ENCODE results near the gene KIN.
"Not testable (repeated sequence)": the region's sequence is repeated elsewhere in the genome, so short reads cannot be mapped to it uniquely, and the experiment has no call there.

Gene KIN

DNA sequence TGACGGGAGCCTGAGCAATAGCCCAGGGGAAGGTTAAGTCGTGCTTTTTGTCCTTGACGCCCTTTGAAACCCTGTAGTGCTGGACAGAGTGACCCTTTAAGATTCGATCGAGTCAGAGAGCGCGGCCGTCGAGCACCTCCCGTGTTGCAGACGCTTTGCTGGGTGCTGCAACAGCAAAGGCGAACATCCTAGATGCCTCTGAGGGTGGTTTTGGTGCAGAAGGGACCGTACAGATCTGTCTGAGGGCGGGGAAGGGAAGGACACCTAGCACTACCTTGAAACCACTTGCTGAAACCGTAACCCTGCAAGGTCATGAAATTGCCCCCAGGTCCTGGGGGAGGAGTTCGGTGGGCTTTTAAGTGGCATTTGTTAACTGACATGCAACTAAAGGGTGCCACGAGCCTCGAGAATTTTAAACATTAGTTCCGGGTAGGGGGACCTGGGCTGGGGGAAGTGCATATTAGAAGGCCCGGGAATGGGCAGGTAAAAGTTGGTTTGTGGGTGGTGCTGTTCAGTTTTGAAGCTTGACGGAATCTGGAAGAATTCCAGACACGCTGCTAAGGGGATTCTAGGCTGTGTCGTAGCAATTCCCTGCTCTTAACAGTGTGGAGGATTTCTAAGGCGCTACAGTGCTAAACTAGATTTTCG lies 970 bp upstream of the KIN start:
- Histone ChIP-seq H3K9me3 (ENCODE audit: control insufficient read depth, insufficient read depth, low read length) (no peaks in the 10 kb centered on the region), H3K9me2 (replicated peaks; ENCODE audit: control insufficient read depth, low read length) (no peaks in the 10 kb centered on the region), H3K4me3 (ENCODE audit: low read length) (peak overlapping the region; percentile 87), H4K20me1 (ENCODE audit: control insufficient read depth, insufficient read depth, low read depth, low read length) (peaks cover 21% of the 10 kb centered on the region), H3K27ac (ENCODE audit: low read depth, low read length) (peak overlapping the region; percentile 46), H3K27me3 (ENCODE audit: control insufficient read depth, low read length) (no peaks in the 10 kb centered on the region), H3F3A (ENCODE audit: control insufficient read depth, insufficient read depth) (no peaks in the 10 kb centered on the region), H3K79me2 (ENCODE audit: control insufficient read depth, low read length) (peaks cover 98% of the 10 kb centered on the region), H3K4me2 (ENCODE audit: low read length) (peak overlapping the region; percentile 60), H3K4me1 (ENCODE audit: control insufficient read depth, low read length) (peaks cover 25% of the 10 kb centered on the region), H3K36me3 (ENCODE audit: control insufficient read depth, low read length) (peaks cover 43% of the 10 kb centered on the region)
- TF ChIP-seq, protein P1, sequence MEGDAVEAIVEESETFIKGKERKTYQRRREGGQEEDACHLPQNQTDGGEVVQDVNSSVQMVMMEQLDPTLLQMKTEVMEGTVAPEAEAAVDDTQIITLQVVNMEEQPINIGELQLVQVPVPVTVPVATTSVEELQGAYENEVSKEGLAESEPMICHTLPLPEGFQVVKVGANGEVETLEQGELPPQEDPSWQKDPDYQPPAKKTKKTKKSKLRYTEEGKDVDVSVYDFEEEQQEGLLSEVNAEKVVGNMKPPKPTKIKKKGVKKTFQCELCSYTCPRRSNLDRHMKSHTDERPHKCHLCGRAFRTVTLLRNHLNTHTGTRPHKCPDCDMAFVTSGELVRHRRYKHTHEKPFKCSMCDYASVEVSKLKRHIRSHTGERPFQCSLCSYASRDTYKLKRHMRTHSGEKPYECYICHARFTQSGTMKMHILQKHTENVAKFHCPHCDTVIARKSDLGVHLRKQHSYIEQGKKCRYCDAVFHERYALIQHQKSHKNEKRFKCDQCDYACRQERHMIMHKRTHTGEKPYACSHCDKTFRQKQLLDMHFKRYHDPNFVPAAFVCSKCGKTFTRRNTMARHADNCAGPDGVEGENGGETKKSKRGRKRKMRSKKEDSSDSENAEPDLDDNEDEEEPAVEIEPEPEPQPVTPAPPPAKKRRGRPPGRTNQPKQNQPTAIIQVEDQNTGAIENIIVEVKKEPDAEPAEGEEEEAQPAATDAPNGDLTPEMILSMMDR (IDR thresholded peaks at IDR 0.05; ENCODE audit: low read depth, low read length, poor library complexity, severe bottlenecking) = no peak
- TF ChIP-seq EZH2phosphoT487 (IDR thresholded peaks at IDR 0.05; ENCODE audit: borderline replicate concordance, low read length) = no peak

DNA sequence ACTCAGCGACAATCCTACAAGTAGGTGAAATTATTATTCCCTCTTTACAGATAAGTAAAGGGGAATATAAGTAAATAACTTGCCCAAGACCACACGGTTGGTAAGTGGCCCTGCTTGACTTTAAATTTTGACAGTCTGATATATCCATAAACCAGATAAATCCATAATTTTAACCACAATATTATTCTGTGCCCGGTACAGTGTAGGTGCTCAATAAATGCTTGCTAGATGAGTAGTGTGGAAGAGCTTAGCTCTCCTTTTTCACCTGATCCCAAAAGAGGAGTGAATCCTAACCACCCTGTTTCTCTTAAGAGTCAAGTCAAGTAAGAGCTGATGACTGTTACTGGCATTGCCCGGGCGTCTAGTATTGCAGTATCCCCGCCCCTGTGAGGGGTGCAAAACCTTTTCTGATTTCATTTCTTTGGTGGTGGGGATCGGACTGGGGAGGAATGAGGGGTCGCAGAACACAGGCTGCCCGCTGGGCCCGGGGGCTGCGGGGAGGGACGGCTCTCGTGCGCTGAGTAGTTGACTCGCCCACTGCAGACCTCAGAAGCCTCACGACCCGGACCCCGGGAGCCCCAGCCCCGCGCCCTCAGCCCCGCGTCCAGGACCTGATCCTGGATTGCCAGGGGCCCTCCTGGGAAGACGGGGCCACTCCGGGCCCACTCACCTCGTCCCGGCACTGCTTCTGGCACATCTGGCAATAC lies 490 bp downstream of the KIN start:
- Histone ChIP-seq H3K4me1 (ENCODE audit: control insufficient read depth, low read length) (peaks cover 25% of the 10 kb centered on the region), H4K20me1 (ENCODE audit: control insufficient read depth, insufficient read depth, low read depth, low read length) (peaks cover 18% of the 10 kb centered on the region; the same call in 1 of the 2 replicates), H3F3A (ENCODE audit: control insufficient read depth, insufficient read depth) (no peaks in the 10 kb centered on the region), H3K27ac (ENCODE audit: low read depth, low read length) (no peak overlapping the region), H3K36me3 (ENCODE audit: control insufficient read depth, low read length) (peaks cover 36% of the 10 kb centered on the region), H3K9me3 (ENCODE audit: control insufficient read depth, insufficient read depth, low read length) (no peaks in the 10 kb centered on the region), H3K4me3 (ENCODE audit: low read length) (peak overlapping the region; percentile 87), H3K4me2 (ENCODE audit: low read length) (peak overlapping the region; percentile 61), H3K9me2 (replicated peaks; ENCODE audit: control insufficient read depth, low read length) (no peaks in the 10 kb centered on the region), H3K27me3 (ENCODE audit: control insufficient read depth, low read length) (no peaks in the 10 kb centered on the region), H3K79me2 (ENCODE audit: control insufficient read depth, low read length) (peaks cover 95% of the 10 kb centered on the region)
- TF ChIP-seq EZH2phosphoT487 (IDR thresholded peaks at IDR 0.05; ENCODE audit: borderline replicate concordance, low read length) = no peak
- TF ChIP-seq, protein P1 (IDR thresholded peaks at IDR 0.05; ENCODE audit: low read depth, low read length, poor library complexity, severe bottlenecking) = no peak

DNA sequence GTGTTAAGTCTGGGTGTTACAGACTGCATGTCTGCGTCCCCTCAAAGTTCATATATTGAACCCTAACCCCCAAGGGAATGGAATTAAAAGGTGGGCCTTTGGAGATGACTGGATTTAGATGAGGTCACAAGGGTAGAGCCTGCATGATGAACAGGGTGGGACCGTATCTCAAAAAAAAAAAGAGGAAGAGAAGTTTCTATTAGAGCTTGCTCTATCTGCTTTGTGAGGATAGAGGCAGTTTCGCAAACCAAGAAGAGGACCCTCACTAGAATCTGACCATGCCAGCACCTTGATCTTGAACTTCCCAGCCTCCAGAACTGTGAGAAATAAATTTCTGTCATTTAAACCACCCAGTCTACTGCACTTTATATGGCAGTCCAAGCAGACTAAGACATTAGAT lies 1.4 kb downstream of the KIN start:
- Histone ChIP-seq H3K9me2 (replicated peaks; ENCODE audit: control insufficient read depth, low read length) (no peaks in the 10 kb centered on the region), H3K4me1 (ENCODE audit: control insufficient read depth, low read length) (peaks cover 25% of the 10 kb centered on the region), H3K27ac (ENCODE audit: low read depth, low read length) (no peak overlapping the region), H3K9me3 (ENCODE audit: control insufficient read depth, insufficient read depth, low read length) (no peaks in the 10 kb centered on the region), H3K27me3 (ENCODE audit: control insufficient read depth, low read length) (no peaks in the 10 kb centered on the region), H3K4me2 (ENCODE audit: low read length) (peak overlapping the region; percentile 61), H3F3A (ENCODE audit: control insufficient read depth, insufficient read depth) (no peaks in the 10 kb centered on the region), H3K4me3 (ENCODE audit: low read length) (peak overlapping the region; percentile 87), H3K79me2 (ENCODE audit: control insufficient read depth, low read length) (peaks cover 86% of the 10 kb centered on the region), H4K20me1 (ENCODE audit: control insufficient read depth, insufficient read depth, low read depth, low read length) (peaks cover 18% of the 10 kb centered on the region; the same call in 1 of the 2 replicates), H3K36me3 (ENCODE audit: control insufficient read depth, low read length) (peaks cover 27% of the 10 kb centered on the region)
- no peak for TF ChIP-seq EZH2phosphoT487 (IDR thresholded peaks at IDR 0.05; ENCODE audit: borderline replicate concordance, low read length)
- TF ChIP-seq, protein P1 (IDR thresholded peaks at IDR 0.05; ENCODE audit: low read depth, low read length, poor library complexity, severe bottlenecking) = no peak

DNA sequence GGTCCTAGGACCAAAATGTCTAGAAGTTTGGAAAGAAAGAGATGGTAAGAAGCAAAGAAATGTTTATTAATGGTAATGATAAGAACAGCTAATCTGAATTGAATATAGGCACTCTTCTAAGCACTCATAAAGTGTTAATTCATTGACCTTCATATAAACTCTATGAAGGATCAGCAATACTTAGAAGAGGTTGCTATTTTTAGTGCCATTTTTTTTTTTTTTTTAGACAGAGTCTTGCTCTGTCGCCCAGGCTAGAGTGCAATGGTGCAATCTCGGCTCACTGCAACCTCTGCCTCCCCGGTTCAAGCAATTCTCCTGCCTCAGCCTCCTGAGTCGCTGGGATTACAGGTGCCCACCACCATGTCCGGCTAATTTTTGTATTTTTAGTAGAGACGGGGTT lies 5.6 kb downstream of the KIN start:
- not testable (repeated sequence) for H3K27ac ChIP-seq (ENCODE audit: low read depth, low read length); H3F3A ChIP-seq (ENCODE audit: control insufficient read depth, insufficient read depth); H3K4me1 ChIP-seq (ENCODE audit: control insufficient read depth, low read length); H3K4me2 ChIP-seq (ENCODE audit: low read length); H3K27me3 ChIP-seq (ENCODE audit: control insufficient read depth, low read length); H3K4me3 ChIP-seq (ENCODE audit: low read length); H3K9me3 ChIP-seq (ENCODE audit: control insufficient read depth, insufficient read depth, low read length); H3K9me2 ChIP-seq (replicated peaks; ENCODE audit: control insufficient read depth, low read length); H4K20me1 ChIP-seq (ENCODE audit: control insufficient read depth, insufficient read depth, low read depth, low read length)
- Histone ChIP-seq H3K79me2 (ENCODE audit: control insufficient read depth, low read length) (peaks cover 49% of the 10 kb centered on the region), H3K36me3 (ENCODE audit: control insufficient read depth, low read length) (peaks cover 32% of the 10 kb centered on the region)

All from DOHH2 (cell line).